Measurements from ENCODE around the gene MYO5B.
"Not testable (repeated sequence)": the region's sequence is repeated elsewhere in the genome, so short reads cannot be mapped to it uniquely, and the experiment has no call there.

Gene MYO5B

DNA sequence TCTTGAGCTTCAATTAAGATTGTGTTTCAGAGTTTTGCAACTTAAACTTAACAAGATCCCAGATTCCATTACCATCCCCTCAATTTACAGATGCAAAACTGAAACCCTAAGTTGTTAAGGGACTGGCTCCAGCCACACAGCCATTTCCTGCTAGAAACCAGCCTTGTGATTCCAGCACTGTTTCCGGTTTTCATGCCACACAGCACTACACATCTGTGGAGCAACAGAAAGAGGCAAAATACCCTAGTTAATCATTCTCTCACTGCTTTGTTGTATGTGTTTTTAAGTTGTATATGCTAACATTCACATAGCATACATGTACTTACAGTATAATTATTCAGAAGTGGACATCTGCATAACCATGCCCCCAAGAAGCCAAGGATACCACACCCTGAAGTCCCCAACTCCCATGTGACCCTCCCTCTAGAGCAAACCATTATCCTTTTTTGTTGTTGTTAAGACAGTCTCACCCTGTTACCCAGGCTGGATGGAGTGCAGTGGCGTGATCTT, 87.4 kb downstream of the MYO5B start:
- DNase-seq (ENCODE audit: low read depth, low spot score) = no peak
- CTCF ChIA-PET = no interaction called here
- TF ChIP-seq, protein P1, sequence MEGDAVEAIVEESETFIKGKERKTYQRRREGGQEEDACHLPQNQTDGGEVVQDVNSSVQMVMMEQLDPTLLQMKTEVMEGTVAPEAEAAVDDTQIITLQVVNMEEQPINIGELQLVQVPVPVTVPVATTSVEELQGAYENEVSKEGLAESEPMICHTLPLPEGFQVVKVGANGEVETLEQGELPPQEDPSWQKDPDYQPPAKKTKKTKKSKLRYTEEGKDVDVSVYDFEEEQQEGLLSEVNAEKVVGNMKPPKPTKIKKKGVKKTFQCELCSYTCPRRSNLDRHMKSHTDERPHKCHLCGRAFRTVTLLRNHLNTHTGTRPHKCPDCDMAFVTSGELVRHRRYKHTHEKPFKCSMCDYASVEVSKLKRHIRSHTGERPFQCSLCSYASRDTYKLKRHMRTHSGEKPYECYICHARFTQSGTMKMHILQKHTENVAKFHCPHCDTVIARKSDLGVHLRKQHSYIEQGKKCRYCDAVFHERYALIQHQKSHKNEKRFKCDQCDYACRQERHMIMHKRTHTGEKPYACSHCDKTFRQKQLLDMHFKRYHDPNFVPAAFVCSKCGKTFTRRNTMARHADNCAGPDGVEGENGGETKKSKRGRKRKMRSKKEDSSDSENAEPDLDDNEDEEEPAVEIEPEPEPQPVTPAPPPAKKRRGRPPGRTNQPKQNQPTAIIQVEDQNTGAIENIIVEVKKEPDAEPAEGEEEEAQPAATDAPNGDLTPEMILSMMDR (IDR thresholded peaks at IDR 0.05; ENCODE audit: insufficient read depth, low read length, missing control alignments) = no peak
- POLR2A ChIA-PET = no interaction called here
- H3K4me3 ChIP-seq (ENCODE audit: low read depth, low read length) = no peak overlapping the region

DNA sequence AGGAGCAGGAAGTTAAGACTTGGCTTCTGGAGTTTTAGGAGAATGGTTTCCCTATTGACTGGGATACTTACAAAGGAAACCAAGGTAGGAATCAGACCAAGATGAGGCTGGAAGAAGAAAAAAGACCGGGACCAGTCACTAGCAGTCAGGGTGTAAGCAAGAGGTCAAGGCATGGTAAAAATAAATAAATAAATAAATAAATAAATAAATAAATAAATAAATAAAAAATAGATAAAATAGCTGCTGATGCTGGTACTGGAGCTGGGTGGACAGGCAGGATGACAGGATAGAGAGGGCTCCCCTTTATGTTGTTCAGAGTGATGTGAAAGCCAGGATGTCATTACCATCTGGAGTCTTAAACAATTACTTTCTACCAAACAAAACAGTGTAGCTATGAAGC, 89.9 kb downstream of the MYO5B start:
- no peak overlapping the region for H3K4me3 ChIP-seq (ENCODE audit: low read depth, low read length)
- ChIA-PET POLR2A (no interaction called here), CTCF (no interaction called here)
- TF ChIP-seq, protein P1 (IDR thresholded peaks at IDR 0.05; ENCODE audit: insufficient read depth, low read length, missing control alignments) = no peak
- DNase-seq (ENCODE audit: low read depth, low spot score) = no peak

DNA sequence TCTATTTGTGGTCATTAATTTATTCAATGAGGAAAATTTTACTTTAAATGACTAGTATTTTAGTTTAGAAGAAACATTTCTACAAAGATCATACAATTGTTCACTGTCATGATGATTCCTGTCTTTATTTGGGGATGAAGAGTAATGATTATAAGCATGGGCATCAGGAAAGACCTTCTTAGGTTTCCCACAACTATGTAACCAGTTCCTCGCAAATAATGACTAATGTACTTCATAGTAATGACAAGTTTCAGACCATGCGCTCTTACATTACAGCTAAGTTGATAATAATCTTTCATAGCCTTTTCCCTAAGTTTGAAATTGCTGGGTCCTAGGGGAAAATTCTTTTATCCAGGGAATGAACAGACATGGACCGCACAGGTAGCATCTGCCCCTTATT, 90.5 kb downstream of the MYO5B start:
- ChIA-PET POLR2A (no interaction called here), CTCF (no interaction called here)
- no peak for DNase-seq (ENCODE audit: low read depth, low spot score)
- no peak overlapping the region for H3K4me3 ChIP-seq (ENCODE audit: low read depth, low read length)
- TF ChIP-seq, protein P1 (IDR thresholded peaks at IDR 0.05; ENCODE audit: insufficient read depth, low read length, missing control alignments) = no peak

DNA sequence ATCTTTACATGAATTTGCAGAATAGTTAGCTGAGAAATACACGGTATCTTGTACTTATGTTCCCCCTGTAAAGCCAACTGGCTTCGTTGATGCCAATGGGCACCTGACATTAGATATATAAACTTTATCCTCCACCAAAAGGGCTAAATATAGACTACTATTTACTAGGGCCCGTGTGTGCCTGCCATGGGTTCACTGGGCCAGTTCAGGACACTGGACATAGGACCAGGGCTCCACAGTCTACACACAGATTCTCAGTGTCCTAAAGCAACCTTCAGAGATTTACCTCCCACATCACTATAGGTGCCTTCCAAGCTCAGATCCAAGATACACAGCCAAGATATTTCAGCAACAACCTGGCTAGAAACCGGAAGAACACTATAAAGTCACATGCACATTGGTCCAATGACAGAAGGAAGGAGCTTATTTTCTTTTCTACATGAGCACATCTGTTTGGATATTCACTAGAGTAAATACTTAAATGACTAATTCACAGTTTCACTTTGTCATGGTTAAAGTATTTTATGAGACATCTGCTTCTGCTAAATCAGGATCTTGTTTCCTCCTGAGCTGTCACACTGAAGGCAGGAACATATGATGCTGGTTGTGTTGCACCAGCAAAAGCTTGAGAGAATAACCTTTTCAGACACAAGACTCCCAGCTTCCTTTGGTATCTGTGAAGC, 95.1 kb downstream of the MYO5B start:
- TF ChIP-seq, protein P1 (IDR thresholded peaks at IDR 0.05; ENCODE audit: insufficient read depth, low read length, missing control alignments) = no peak
- ChIA-PET POLR2A (no interaction called here), CTCF (no interaction called here)
- DNase-seq (ENCODE audit: low read depth, low spot score) = peak; percentile 3
- H3K4me3 ChIP-seq (ENCODE audit: low read depth, low read length) = no peak overlapping the region

DNA sequence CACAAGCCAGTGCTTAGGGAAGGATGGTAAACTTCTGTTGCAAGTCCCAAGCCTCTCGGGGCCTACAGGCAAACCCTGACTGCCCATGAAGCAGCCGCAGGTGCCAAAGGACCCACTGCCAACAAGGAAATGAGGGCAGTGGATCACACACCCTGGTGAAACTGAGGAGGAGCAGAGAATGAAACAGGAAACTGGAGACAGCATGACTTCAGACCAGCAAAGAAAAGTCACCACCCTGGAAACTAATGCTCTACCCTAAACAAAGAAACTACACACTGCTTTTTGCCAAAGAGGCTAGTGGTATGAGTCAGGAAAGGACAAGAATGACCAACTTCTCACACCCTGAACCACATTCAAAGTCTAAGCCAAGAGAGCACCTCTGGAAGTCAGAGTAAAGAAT, 97.2 kb downstream of the MYO5B start:
- TF ChIP-seq, protein P1 (IDR thresholded peaks at IDR 0.05; ENCODE audit: insufficient read depth, low read length, missing control alignments) = no peak
- DNase-seq (ENCODE audit: low read depth, low spot score) = no peak
- no peak overlapping the region for H3K4me3 ChIP-seq (ENCODE audit: low read depth, low read length)
- ChIA-PET CTCF (no interaction called here), POLR2A (no interaction called here)

DNA sequence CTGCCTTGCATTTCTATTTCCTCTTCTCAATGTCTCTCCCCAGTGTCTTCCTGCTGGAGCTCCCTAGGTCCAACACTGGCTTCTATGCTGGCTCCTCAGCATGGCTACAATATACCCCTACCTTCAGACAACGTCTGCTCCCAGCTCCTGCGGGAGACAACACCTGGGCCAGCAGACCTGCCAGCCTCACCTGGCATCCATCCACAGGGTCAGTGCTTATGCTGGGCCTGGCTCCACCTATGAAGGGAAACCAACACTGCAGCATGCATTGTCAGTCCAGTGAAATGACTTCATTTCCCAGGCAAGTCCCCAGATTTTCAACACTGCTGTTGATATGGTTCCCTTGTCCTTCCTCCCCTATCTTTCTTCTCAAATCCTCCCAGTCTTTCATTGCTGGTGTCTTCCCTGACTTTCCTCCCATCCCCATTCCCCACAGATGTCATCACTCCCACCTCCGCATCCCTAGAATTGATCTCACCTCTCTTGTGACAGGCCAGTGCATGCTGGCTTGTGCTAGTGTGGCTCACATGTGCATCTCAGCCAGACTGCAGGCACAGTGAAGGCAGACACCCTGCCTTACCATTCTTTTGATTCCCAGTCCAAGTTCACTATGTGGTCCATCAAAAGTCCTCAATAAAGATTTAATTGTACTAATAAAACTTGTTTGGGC, 98.0 kb downstream of the MYO5B start:
- TF ChIP-seq, protein P1 (IDR thresholded peaks at IDR 0.05; ENCODE audit: insufficient read depth, low read length, missing control alignments) = no peak
- H3K4me3 ChIP-seq (ENCODE audit: low read depth, low read length) = no peak overlapping the region
- DNase-seq (ENCODE audit: low read depth, low spot score) = no peak
- ChIA-PET CTCF (no interaction called here), POLR2A (no interaction called here)

DNA sequence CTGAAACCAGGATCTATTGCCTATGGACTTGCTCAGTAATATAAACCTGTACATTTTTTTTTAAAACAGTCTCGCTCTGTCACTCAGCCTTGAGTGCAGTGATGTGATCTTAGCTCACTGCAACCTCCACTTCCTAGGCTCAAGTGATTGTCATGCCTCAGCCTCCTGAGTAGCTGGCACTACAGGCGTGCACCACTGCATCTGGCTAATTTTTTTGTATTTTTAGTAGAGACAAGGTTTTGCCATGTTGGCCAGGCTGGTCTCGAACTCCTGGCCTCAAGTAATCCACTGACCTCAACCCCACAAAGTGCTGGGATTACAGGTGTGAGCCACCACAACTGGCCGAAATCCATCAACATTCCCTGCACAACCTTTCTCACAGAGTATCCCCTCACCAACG, 100.2 kb downstream of the MYO5B start:
- CTCF ChIA-PET; H3K4me3 ChIP-seq (ENCODE audit: low read depth, low read length); POLR2A ChIA-PET; DNase-seq (ENCODE audit: low read depth, low spot score): not testable (repeated sequence)
